HG02623 (cell line): Measurements from ENCODE around the gene CDX1.

Experiments
- ATAC-seq: cut with Tn5 transposase; IDR thresholded peaks from one replicate; pipeline ENCODE4 v1.9.1; 2021; ENCODE audit warnings: moderate library complexity; ENCODE audit not compliant: unreplicated experiment

CDX1 gene

GRCh38 chr5:150166650-150167511 lies at the start of gene CDX1:
TSS of gene CDX1 (plus strand) at chr5:150166778. CDS start at chr5:150166877, 99 bp downstream.
- ATAC-seq: no peak

GRCh38 chr5:150117945-150118560 lies 48.5 kb upstream of the CDX1 start:
- no peak for ATAC-seq

GRCh38 chr5:150118561-150119229 lies 47.9 kb upstream of the CDX1 start:
- ATAC-seq: no peak

- no peak for ATAC-seq
Measured at GRCh38 chr5:150119421-150120061, 47.0 kb upstream of the CDX1 start.

- ATAC-seq: no peak
Measured at GRCh38 chr5:150120062-150120441, 46.5 kb upstream of the CDX1 start.

GRCh38 chr5:150120617-150121447 lies 45.7 kb upstream of the CDX1 start:
- no peak for ATAC-seq

GRCh38 chr5:150121448-150122157 lies 45.0 kb upstream of the CDX1 start:
- ATAC-seq: no peak

GRCh38 chr5:150122158-150122510 lies 44.4 kb upstream of the CDX1 start:
- ATAC-seq: peak; percentile 55

- no peak for ATAC-seq
Measured at GRCh38 chr5:150122536-150123481, 43.8 kb upstream of the CDX1 start.

- ATAC-seq: no peak
Measured at GRCh38 chr5:150123542-150123941, 43.0 kb upstream of the CDX1 start.

- no peak for ATAC-seq
Measured at GRCh38 chr5:150124111-150124557, 42.4 kb upstream of the CDX1 start.

GRCh38 chr5:150124596-150124995 lies 42.0 kb upstream of the CDX1 start:
- ATAC-seq: no peak

GRCh38 chr5:150125334-150125733 lies 41.2 kb upstream of the CDX1 start:
- ATAC-seq: no peak

GRCh38 chr5:150126199-150126920 lies 40.2 kb upstream of the CDX1 start:
- no peak for ATAC-seq

GRCh38 chr5:150126921-150127265 lies 39.7 kb upstream of the CDX1 start:
- no peak for ATAC-seq

GRCh38 chr5:150129454-150129812 lies 37.1 kb upstream of the CDX1 start:
- no peak for ATAC-seq

- no peak for ATAC-seq
Measured at GRCh38 chr5:150129813-150130492, 36.6 kb upstream of the CDX1 start.

- no peak for ATAC-seq
Measured at GRCh38 chr5:150130493-150130922, 36.1 kb upstream of the CDX1 start.
